Measurements from ENCODE around the gene SLC4A11.

Gene SLC4A11

GRCh38 chr20:3276680-3277015 lies 37.7 kb upstream of the SLC4A11 start:
- no peak overlapping the region for H3K4me3 ChIP-seq (ENCODE audit: low read length)
- no peak for DNase-seq (ENCODE audit: low read depth)
- peak; percentile 33 for TF ChIP-seq CTCF (conservative IDR thresholded peaks at IDR 0.05; ENCODE audit: low read depth, low read length)

GRCh38 chr20:3275966-3276679 lies 37.1 kb upstream of the SLC4A11 start:
- no peak for TF ChIP-seq CTCF (conservative IDR thresholded peaks at IDR 0.05; ENCODE audit: low read depth, low read length)
- no peak for DNase-seq (ENCODE audit: low read depth)
- no peak overlapping the region for H3K4me3 ChIP-seq (ENCODE audit: low read length)

- no peak overlapping the region for H3K4me3 ChIP-seq (ENCODE audit: low read length)
- no peak for TF ChIP-seq CTCF (conservative IDR thresholded peaks at IDR 0.05; ENCODE audit: low read depth, low read length)
- no peak for DNase-seq (ENCODE audit: low read depth)
These were observed 36.3 kb upstream of the SLC4A11 start for GRCh38 chr20:3275064-3275935.

GRCh38 chr20:3273371-3273770 lies 34.4 kb upstream of the SLC4A11 start:
- H3K4me3 ChIP-seq (ENCODE audit: low read length): no peak overlapping the region
- TF ChIP-seq CTCF (conservative IDR thresholded peaks at IDR 0.05; ENCODE audit: low read depth, low read length): no peak
- no peak for DNase-seq (ENCODE audit: low read depth)

GRCh38 chr20:3270051-3270450 lies 31.1 kb upstream of the SLC4A11 start:
- no peak for DNase-seq (ENCODE audit: low read depth)
- H3K4me3 ChIP-seq (ENCODE audit: low read length): no peak overlapping the region
- TF ChIP-seq CTCF (conservative IDR thresholded peaks at IDR 0.05; ENCODE audit: low read depth, low read length): no peak

- no peak for TF ChIP-seq CTCF (conservative IDR thresholded peaks at IDR 0.05; ENCODE audit: low read depth, low read length)
- H3K4me3 ChIP-seq (ENCODE audit: low read length): no peak overlapping the region
- no peak for DNase-seq (ENCODE audit: low read depth)
These were observed 23.6 kb upstream of the SLC4A11 start for GRCh38 chr20:3262566-3262965.

GRCh38 chr20:3258429-3258828 lies 19.4 kb upstream of the SLC4A11 start:
- no peak overlapping the region for H3K4me3 ChIP-seq (ENCODE audit: low read length)
- no peak for DNase-seq (ENCODE audit: low read depth)
- TF ChIP-seq CTCF (conservative IDR thresholded peaks at IDR 0.05; ENCODE audit: low read depth, low read length): no peak
